Measurements from ENCODE around the gene BLVRA. TPM values are rescaled to one million over a fixed set of nuclear protein-coding genes. Genes with fewer than 3 reads are reported as not detected.

Gene BLVRA
- total RNA-seq, 2 donors from 2014 or later: 30.2 to 39.7 TPM

- H3K4me3 ChIP-seq: no peak overlapping the region
- 36% methylated on average over 2 of the region's 2 CpGs for WGBS
- TF ChIP-seq POLR2AphosphoS5 (IDR thresholded peaks at IDR 0.05): no peak
- TF ChIP-seq, protein P1, sequence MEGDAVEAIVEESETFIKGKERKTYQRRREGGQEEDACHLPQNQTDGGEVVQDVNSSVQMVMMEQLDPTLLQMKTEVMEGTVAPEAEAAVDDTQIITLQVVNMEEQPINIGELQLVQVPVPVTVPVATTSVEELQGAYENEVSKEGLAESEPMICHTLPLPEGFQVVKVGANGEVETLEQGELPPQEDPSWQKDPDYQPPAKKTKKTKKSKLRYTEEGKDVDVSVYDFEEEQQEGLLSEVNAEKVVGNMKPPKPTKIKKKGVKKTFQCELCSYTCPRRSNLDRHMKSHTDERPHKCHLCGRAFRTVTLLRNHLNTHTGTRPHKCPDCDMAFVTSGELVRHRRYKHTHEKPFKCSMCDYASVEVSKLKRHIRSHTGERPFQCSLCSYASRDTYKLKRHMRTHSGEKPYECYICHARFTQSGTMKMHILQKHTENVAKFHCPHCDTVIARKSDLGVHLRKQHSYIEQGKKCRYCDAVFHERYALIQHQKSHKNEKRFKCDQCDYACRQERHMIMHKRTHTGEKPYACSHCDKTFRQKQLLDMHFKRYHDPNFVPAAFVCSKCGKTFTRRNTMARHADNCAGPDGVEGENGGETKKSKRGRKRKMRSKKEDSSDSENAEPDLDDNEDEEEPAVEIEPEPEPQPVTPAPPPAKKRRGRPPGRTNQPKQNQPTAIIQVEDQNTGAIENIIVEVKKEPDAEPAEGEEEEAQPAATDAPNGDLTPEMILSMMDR (IDR thresholded peaks at IDR 0.05): no peak
- TF ChIP-seq POLR2A (IDR thresholded peaks at IDR 0.05): no peak
- no peaks in the 10 kb centered on the region for H3K4me1 ChIP-seq (replicated peaks)
- intact Hi-C loops (cut with DNase I): no loop called here
- H3K9me3 ChIP-seq: no peaks in the 10 kb centered on the region
- H3K36me3 ChIP-seq: no peaks in the 10 kb centered on the region
- no peak overlapping the region for H3K27ac ChIP-seq
- DNase-seq (ENCODE audit: low spot score): no peak
- no peaks in the 10 kb centered on the region for H3K27me3 ChIP-seq (replicated peaks; ENCODE audit: insufficient read depth)
Measured at GRCh38 chr7:43849047-43849446, 90.6 kb downstream of the BLVRA start.

DNA sequence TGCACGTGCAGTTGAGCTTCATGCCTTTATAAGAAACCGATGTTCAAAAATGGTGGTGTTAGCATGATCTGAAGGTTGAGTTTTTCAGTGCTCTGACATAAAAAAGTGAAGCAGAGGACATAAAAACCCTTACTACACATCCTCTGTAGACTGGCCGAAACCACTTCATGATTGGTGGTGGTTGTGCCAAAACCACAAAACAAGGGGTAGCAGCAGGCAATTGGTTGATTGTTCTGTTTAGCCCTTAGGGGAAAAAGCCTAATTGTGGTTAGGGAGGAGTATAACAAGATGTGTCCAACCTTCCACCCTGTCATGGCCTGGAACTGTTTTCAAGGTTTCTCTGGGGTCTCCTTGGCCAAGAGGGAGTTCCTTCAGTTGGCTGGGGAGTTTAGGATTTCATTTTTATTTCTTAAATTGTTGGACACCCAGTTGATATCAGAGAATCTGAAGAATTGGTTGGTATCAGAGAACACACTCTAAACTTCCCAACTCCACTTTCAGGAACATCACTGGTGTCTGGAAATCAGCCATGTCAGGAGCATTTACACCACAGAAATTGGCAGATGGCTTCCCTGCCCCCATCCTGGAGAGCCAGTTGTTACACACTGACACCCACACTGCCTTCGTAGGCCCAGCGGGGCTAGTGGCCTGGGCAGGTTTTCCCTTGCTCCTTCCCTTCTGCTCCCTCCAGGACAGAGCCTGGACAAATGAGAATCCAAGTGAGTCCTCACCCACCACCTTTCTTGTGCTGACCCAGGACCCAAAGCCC is 92.1 kb downstream of the BLVRA start:
- H3K9me3 ChIP-seq: no peaks in the 10 kb centered on the region
- H3K4me3 ChIP-seq: no peak overlapping the region
- no peaks in the 10 kb centered on the region for H3K27me3 ChIP-seq (replicated peaks; ENCODE audit: insufficient read depth)
- intact Hi-C loops (cut with DNase I): no loop called here
- H3K4me1 ChIP-seq (replicated peaks): no peaks in the 10 kb centered on the region
- TF ChIP-seq POLR2A (IDR thresholded peaks at IDR 0.05) (no peak), POLR2AphosphoS5 (IDR thresholded peaks at IDR 0.05) (no peak)
- TF ChIP-seq, protein P1 (IDR thresholded peaks at IDR 0.05): no peak
- 84% methylated on average over 5 of the region's 5 CpGs for WGBS
- no peak overlapping the region for H3K27ac ChIP-seq
- DNase-seq (ENCODE audit: low spot score): no peak
- no peaks in the 10 kb centered on the region for H3K36me3 ChIP-seq

- no peak overlapping the region for H3K4me3 ChIP-seq
- intact Hi-C loops (cut with DNase I): no loop called here
- H3K27ac ChIP-seq: no peak overlapping the region
- DNase-seq (ENCODE audit: low spot score): no peak
- TF ChIP-seq POLR2AphosphoS5 (IDR thresholded peaks at IDR 0.05): no peak
- no peak for TF ChIP-seq POLR2A (IDR thresholded peaks at IDR 0.05)
- TF ChIP-seq, protein P1 (IDR thresholded peaks at IDR 0.05): no peak
- no peaks in the 10 kb centered on the region for H3K27me3 ChIP-seq (replicated peaks; ENCODE audit: insufficient read depth)
- H3K36me3 ChIP-seq: no peaks in the 10 kb centered on the region
- no peaks in the 10 kb centered on the region for H3K9me3 ChIP-seq
- WGBS: 91% methylated on average over 2 of the region's 2 CpGs
- no peaks in the 10 kb centered on the region for H3K4me1 ChIP-seq (replicated peaks)
Measured at GRCh38 chr7:43851805-43852204, 93.3 kb downstream of the BLVRA start.

DNA sequence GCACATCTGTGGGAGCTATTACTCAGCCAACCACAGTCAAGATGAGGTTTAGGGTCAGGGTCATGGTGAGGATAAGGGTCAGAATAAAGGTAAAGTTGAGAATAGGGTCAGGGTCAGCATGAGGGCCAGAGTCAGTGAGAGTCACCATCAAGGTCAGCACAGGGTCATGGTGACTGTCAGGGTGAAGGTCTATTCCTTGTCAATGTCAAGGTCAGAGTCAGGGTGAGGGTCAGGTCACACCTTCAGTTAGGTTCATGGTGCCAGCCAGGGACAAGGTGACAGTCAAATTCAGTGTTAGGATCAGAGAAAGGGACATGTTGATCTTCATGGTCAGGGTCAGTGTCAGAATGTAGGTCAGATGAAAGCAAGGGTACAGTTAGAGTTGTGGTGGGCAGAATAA is 96.7 kb downstream of the BLVRA start:
- Histone ChIP-seq H3K27me3 (replicated peaks; ENCODE audit: insufficient read depth) (no peaks in the 10 kb centered on the region), H3K27ac (no peak overlapping the region), H3K4me1 (replicated peaks) (no peaks in the 10 kb centered on the region), H3K4me3 (no peak overlapping the region), H3K36me3 (no peaks in the 10 kb centered on the region), H3K9me3 (no peaks in the 10 kb centered on the region)
- intact Hi-C loops (cut with DNase I): no loop called here
- no peak for DNase-seq (ENCODE audit: low spot score)
- TF ChIP-seq POLR2A (IDR thresholded peaks at IDR 0.05) (no peak), POLR2AphosphoS5 (IDR thresholded peaks at IDR 0.05) (no peak)
- TF ChIP-seq, protein P1 (IDR thresholded peaks at IDR 0.05): no peak

DNA sequence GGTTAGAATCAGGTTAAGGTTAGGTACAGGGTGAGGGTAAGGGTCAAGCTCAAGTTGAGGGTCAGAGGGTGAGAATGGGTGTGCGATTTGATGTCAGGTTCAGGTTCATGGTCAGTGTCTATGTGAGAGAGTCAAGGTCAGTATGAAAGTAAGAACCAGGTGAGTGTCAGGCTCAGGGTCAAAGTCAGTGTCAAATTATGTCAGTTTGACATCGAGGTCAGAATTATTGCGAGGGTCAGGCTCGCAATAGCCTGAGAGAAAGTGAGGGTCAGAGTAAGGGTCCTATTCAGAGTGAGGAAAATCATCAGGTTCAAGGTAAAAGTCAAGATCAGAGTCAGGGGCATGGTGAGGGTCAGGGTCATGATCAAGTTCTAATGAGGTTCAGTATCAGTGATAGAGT is 97.8 kb downstream of the BLVRA start:
- 96% methylated on average over 4 of the region's 4 CpGs for WGBS
- H3K4me3 ChIP-seq: no peak overlapping the region
- no peaks in the 10 kb centered on the region for H3K4me1 ChIP-seq (replicated peaks)
- H3K27me3 ChIP-seq (replicated peaks; ENCODE audit: insufficient read depth): no peaks in the 10 kb centered on the region
- H3K9me3 ChIP-seq: no peaks in the 10 kb centered on the region
- no peaks in the 10 kb centered on the region for H3K36me3 ChIP-seq
- intact Hi-C loops (cut with DNase I): no loop called here
- no peak for DNase-seq (ENCODE audit: low spot score)
- no peak overlapping the region for H3K27ac ChIP-seq
- TF ChIP-seq POLR2AphosphoS5 (IDR thresholded peaks at IDR 0.05): no peak
- TF ChIP-seq, protein P1 (IDR thresholded peaks at IDR 0.05): no peak
